WTC11 (cell line): Measurements from ENCODE around the gene TRPV6. TPM values are rescaled to one million over a fixed set of nuclear protein-coding genes. Genes with fewer than 3 reads are reported as not detected.

Source experiments
- ATAC-seq: fragments of 200-7000 bp; cut with Tn5 transposase; 2 replicates; pipeline ENCODE4 v1.10.0; 2021; ENCODE audit warnings: mild to moderate bottlenecking, moderate library complexity
- CTCF ChIA-PET: fragments of 300-600 bp; sonication (Branson Sonifier 250); formaldehyde crosslinking; loops from one replicate; lab custom pipeline; 2021; ENCODE audit warnings: antibody characterized with exemption; lab: Charles Lee
- POLR2A ChIA-PET: fragments of 350-600 bp; sonication (Branson Sonifier 250); formaldehyde crosslinking; loops from one replicate; lab custom pipeline; 2021; ENCODE audit warnings: antibody characterized with exemption; lab: Charles Lee
- DNase-seq: peaks from one replicate; pipeline ENCODE4 v3.0.0; 2021; ENCODE audit warnings: low spot score
- H3K27ac Mint-ChIP-seq: 2 replicates; pipeline ENCODE4 v1.8.0; 2021; ENCODE audit warnings: mixed read lengths
- H3K27me3 Mint-ChIP-seq: 2 replicates; pipeline ENCODE4 v1.8.0; 2021; ENCODE audit warnings: low read depth, mild to moderate bottlenecking, moderate library complexity, mixed read lengths
- H3K36me3 Mint-ChIP-seq: 2 replicates; pipeline ENCODE4 v1.8.0; 2021; ENCODE audit warnings: mixed read lengths
- H3K4me1 Mint-ChIP-seq: 2 replicates; pipeline ENCODE4 v1.8.0; 2022; ENCODE audit warnings: mixed read lengths
- H3K4me3 Mint-ChIP-seq: 2 replicates; pipeline ENCODE4 v1.8.0; 2021; ENCODE audit warnings: mild to moderate bottlenecking, moderate library complexity, mixed read lengths
- H3K9me3 Mint-ChIP-seq: 2 replicates; pipeline ENCODE4 v1.8.0; 2021; ENCODE audit warnings: mixed read lengths
- AFF4 ChIP-seq: sonication (generic); formaldehyde crosslinking; IDR thresholded peaks from 2 replicates; pipeline ENCODE4 v1.8.1; 2023; ENCODE audit warnings: mild to moderate bottlenecking, missing genetic modification reagents, borderline replicate concordance
- CREB1 ChIP-seq: sonication (generic); formaldehyde crosslinking; IDR thresholded peaks from 2 replicates; pipeline ENCODE4 v1.8.0; 2023; ENCODE audit warnings: mild to moderate bottlenecking, missing genetic modification reagents
- GTF2I ChIP-seq: fragments of 250-450 bp; sonication (Bioruptor Pico); conservative IDR thresholded peaks from 2 replicates; pipeline ENCODE4 v1.4.0; 2021; ENCODE audit warnings: mild to moderate bottlenecking
- IRF1 ChIP-seq: sonication (generic); formaldehyde crosslinking; IDR thresholded peaks from 2 replicates; pipeline ENCODE4 v1.8.0; 2023; ENCODE audit warnings: missing genetic modification reagents
- KAT7 ChIP-seq: sonication (generic); formaldehyde crosslinking; IDR thresholded peaks from 2 replicates; pipeline ENCODE4 v1.8.1; 2023; ENCODE audit warnings: missing genetic modification reagents, mild to moderate bottlenecking, borderline replicate concordance
- MLX ChIP-seq: sonication (generic); formaldehyde crosslinking; IDR thresholded peaks from 2 replicates; pipeline ENCODE4 v1.8.1; 2023; ENCODE audit warnings: mild to moderate bottlenecking, missing genetic modification reagents, moderate library complexity
- ZBTB43 ChIP-seq: sonication (generic); formaldehyde crosslinking; IDR thresholded peaks from 2 replicates; pipeline ENCODE4 v1.8.1; 2023; ENCODE audit warnings: mild to moderate bottlenecking, missing genetic modification reagents
- ZNF281 ChIP-seq: sonication (generic); formaldehyde crosslinking; IDR thresholded peaks from 2 replicates; pipeline ENCODE4 v1.8.0; 2023; ENCODE audit warnings: mild to moderate bottlenecking, missing genetic modification reagents
- ZNF317 ChIP-seq: sonication (generic); formaldehyde crosslinking; IDR thresholded peaks from 2 replicates; pipeline ENCODE4 v1.8.1; 2023; ENCODE audit warnings: low read depth, mild to moderate bottlenecking, moderate library complexity, missing genetic modification reagents, borderline replicate concordance
- total RNA-seq: library from RNA; stranded (reverse); gene quantifications from 3 replicates; pipeline ENCODE4 v1.2.3, GENCODE V29; 2021
- TF ChIP-seq, protein P1 (sequence below): sonication (generic); formaldehyde crosslinking; conservative IDR thresholded peaks from 2 replicates; pipeline ENCODE4 v1.8.1; 2022; ENCODE audit warnings: mild to moderate bottlenecking, missing genetic modification reagents
- TF ChIP-seq, protein P2 (sequence below): sonication (generic); formaldehyde crosslinking; IDR thresholded peaks from 2 replicates; pipeline ENCODE4 v1.8.0; 2022; ENCODE audit warnings: mild to moderate bottlenecking, missing genetic modification reagents
- TF ChIP-seq, protein P3 (sequence below): fragments of 200-600 bp; IDR thresholded peaks from 2 replicates; pipeline ENCODE4 v1.8.0; 2022; ENCODE audit warnings: antibody characterized with exemption

Gene TRPV6
- total RNA-seq, 1 experiment from 2014 or later, result 0.63 TPM

- H3K9me3 Mint-ChIP-seq, result peaks cover 7% of the 10 kb centered on the region
- POLR2A ChIA-PET, result no interaction called here
- no peaks in the 10 kb centered on the region for H3K27me3 Mint-ChIP-seq
- no peak overlapping the region for H3K4me3 Mint-ChIP-seq
- TF ChIP-seq KAT7 (CRISPR knock-in tag) (no peak), ZBTB43 (CRISPR knock-in tag) (no peak)
- CTCF ChIA-PET, result interaction anchor here (1.0 kb wide), 1 partner anchor 338 kb away, joined by 3 read pairs; no protein-coding TSS in a partner anchor
- no peak overlapping the region for H3K27ac Mint-ChIP-seq
- H3K4me1 Mint-ChIP-seq, result no peaks in the 10 kb centered on the region
- H3K36me3 Mint-ChIP-seq, result no peaks in the 10 kb centered on the region
- ATAC-seq, result no peak
- no peak for DNase-seq
Measured at GRCh38 chr7:142876991-142877910, 8.3 kb downstream of the TRPV6 start.

DNA sequence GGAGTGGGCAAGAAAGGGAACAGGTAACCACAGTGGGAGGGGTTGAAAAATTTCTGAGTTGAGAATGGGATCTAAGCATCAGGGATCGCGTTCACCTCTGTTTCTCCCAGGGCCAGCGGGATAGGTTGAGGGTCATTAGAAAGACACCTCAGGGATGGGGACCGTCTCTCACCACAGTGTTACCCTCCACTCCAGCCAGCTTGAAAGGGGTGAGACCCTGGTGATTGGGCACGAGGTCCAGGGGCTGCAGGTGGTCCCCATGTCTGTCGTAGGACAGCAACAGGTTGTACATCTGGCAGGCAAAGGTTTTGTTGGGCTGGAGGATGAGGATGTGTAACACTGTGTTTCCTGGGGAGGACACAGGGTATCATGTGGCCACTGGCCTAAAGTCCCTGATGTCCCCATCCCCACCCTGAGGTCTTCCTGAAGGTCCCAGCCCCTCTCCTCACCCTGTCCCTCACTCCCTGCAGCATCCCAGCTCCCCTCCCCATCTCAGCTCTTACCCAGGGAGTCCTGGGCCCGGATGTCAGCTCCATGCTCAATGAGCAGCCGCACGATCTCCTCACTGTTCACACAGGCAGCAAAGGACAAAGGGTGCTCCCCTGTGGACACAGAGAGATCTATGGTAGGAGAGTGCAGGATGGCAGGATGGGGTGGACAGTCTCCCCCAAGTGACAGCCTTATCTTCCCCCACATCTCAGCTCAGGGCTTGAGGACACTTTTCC, 9.1 kb downstream of the TRPV6 start:
- Mint-ChIP-seq H3K27ac (no peak overlapping the region), H3K27me3 (no peaks in the 10 kb centered on the region)

DNA sequence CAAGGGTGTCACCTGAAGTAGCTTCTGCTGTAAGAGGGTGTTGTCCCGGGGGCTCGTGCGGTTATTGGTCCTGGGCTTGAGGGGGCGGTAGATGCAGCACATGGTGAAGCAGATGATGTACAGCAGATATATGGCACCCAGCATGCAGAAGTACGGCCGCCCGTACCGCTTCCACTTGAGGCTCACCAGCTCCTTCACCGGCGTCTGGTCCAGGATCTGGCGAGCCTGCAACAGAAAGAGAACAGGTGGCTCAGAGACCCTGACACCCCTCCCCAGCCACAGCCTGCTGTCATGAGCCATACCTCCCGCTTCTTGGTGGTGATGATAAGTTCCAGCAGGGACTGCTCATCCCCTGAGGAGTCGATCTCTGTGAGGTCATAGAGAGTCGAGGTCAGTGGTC, 10.1 kb downstream of the TRPV6 start:
- H3K27me3 Mint-ChIP-seq, result no peaks in the 10 kb centered on the region
- no peak overlapping the region for H3K4me3 Mint-ChIP-seq
- H3K27ac Mint-ChIP-seq, result no peak overlapping the region
- ATAC-seq (no peak), DNase-seq (no peak)
- no peaks in the 10 kb centered on the region for H3K36me3 Mint-ChIP-seq
- H3K9me3 Mint-ChIP-seq, result peaks cover 7% of the 10 kb centered on the region
- CTCF ChIA-PET, result interaction anchor here (3.3 kb wide), 1 partner anchor 340 kb away, joined by 24 read pairs; no protein-coding TSS in a partner anchor
- POLR2A ChIA-PET, result no interaction called here
- no peaks in the 10 kb centered on the region for H3K4me1 Mint-ChIP-seq
- TF ChIP-seq ZNF281 (CRISPR knock-in tag) (no peak), MLX (CRISPR knock-in tag) (no peak), AFF4 (CRISPR knock-in tag) (no peak), ZNF317 (CRISPR knock-in tag) (no peak), KAT7 (CRISPR knock-in tag) (no peak), GTF2I (CRISPR knock-in tag) (no peak), IRF1 (CRISPR knock-in tag) (no peak)
- TF ChIP-seq, protein P1, sequence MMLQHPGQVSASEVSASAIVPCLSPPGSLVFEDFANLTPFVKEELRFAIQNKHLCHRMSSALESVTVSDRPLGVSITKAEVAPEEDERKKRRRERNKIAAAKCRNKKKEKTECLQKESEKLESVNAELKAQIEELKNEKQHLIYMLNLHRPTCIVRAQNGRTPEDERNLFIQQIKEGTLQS (CRISPR knock-in tag), result no peak
- TF ChIP-seq, protein P2, sequence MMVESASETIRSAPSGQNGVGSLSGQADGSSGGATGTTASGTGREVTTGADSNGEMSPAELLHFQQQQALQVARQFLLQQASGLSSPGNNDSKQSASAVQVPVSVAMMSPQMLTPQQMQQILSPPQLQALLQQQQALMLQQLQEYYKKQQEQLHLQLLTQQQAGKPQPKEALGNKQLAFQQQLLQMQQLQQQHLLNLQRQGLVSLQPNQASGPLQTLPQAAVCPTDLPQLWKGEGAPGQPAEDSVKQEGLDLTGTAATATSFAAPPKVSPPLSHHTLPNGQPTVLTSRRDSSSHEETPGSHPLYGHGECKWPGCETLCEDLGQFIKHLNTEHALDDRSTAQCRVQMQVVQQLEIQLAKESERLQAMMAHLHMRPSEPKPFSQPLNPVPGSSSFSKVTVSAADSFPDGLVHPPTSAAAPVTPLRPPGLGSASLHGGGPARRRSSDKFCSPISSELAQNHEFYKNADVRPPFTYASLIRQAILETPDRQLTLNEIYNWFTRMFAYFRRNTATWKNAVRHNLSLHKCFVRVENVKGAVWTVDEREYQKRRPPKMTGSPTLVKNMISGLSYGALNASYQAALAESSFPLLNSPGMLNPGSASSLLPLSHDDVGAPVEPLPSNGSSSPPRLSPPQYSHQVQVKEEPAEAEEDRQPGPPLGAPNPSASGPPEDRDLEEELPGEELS, result no peak
- TF ChIP-seq, protein P3, sequence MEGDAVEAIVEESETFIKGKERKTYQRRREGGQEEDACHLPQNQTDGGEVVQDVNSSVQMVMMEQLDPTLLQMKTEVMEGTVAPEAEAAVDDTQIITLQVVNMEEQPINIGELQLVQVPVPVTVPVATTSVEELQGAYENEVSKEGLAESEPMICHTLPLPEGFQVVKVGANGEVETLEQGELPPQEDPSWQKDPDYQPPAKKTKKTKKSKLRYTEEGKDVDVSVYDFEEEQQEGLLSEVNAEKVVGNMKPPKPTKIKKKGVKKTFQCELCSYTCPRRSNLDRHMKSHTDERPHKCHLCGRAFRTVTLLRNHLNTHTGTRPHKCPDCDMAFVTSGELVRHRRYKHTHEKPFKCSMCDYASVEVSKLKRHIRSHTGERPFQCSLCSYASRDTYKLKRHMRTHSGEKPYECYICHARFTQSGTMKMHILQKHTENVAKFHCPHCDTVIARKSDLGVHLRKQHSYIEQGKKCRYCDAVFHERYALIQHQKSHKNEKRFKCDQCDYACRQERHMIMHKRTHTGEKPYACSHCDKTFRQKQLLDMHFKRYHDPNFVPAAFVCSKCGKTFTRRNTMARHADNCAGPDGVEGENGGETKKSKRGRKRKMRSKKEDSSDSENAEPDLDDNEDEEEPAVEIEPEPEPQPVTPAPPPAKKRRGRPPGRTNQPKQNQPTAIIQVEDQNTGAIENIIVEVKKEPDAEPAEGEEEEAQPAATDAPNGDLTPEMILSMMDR, result no peak

More for the DNA sequence above, 9.1 kb downstream of the TRPV6 start:
- Mint-ChIP-seq H3K9me3 (peaks cover 7% of the 10 kb centered on the region), H3K4me3 (no peak overlapping the region), H3K36me3 (no peaks in the 10 kb centered on the region), H3K4me1 (no peaks in the 10 kb centered on the region)
- POLR2A ChIA-PET, result no interaction called here
- CTCF ChIA-PET, result interaction anchor here (1.0 kb wide), 1 partner anchor 339 kb away, joined by 3 read pairs; no protein-coding TSS in a partner anchor
- no peak for ATAC-seq
- no peak for DNase-seq
- TF ChIP-seq CREB1 (CRISPR knock-in tag), result no peak
